ENCODE results near the gene KHDRBS1.

Gene KHDRBS1

DNA sequence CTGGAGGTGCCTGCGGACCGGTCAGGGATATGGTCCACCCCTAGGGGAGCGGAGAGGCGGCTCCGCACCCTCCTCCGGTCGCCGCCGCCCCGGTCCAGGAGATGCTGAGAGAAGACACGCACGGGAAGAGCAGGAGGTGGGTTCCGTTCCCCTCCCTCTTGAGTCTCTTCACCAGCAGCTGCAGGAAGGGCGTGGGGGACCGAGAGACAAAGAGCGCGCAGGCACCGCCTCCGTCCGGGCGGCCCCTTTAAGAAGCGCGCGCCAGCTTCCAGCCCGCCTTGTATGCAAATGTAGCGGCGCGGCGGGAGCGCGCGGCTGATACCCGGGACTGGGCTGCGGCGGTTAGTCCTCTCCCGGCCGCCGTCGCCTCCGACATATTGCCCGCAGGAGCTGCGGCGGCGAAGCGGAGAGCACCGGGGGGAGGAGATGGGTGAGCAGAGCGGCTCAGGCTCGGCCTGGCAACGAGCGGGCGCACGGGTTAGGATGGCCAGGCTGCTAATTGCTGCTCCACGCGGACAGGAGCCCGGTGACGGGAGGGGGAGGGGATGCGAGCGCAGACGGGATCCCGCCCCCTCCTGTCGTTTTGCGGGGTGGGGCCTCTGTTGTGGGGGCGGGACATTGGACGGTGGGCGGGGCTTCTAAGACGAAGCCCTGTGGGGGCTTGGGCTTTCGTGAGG lies 59.1 kb downstream of the KHDRBS1 start, which contains the start of gene TMEM39B (continued):
- no peak; the same call in 1 of the 2 replicates for TF ChIP-seq ZNF639 (tag by site-specific recombination; IDR thresholded peaks at IDR 0.05)
- no peak for TF ChIP-seq ZNF585B (tag by site-specific recombination; IDR thresholded peaks at IDR 0.05)
- no peak for TF ChIP-seq ZNF214 (tag by site-specific recombination; IDR thresholded peaks at IDR 0.05; ENCODE audit: borderline replicate concordance)
- no peak for TF ChIP-seq ZNF624 (tag by site-specific recombination; IDR thresholded peaks at IDR 0.05)
- TF ChIP-seq, protein P1, sequence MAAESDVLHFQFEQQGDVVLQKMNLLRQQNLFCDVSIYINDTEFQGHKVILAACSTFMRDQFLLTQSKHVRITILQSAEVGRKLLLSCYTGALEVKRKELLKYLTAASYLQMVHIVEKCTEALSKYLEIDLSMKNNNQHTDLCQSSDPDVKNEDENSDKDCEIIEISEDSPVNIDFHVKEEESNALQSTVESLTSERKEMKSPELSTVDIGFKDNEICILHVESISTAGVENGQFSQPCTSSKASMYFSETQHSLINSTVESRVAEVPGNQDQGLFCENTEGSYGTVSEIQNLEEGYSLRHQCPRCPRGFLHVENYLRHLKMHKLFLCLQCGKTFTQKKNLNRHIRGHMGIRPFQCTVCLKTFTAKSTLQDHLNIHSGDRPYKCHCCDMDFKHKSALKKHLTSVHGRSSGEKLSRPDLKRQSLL (tag by site-specific recombination; IDR thresholded peaks at IDR 0.05) = no peak
- 0 out of 2 replicates have a peak, but pooled peaks have one; percentile 60 for TF ChIP-seq YY2 (tag by site-specific recombination; IDR thresholded peaks at IDR 0.05)
- TF ChIP-seq ZNF704 (tag by site-specific recombination; IDR thresholded peaks at IDR 0.05) = no peak
- TF ChIP-seq, protein P2, sequence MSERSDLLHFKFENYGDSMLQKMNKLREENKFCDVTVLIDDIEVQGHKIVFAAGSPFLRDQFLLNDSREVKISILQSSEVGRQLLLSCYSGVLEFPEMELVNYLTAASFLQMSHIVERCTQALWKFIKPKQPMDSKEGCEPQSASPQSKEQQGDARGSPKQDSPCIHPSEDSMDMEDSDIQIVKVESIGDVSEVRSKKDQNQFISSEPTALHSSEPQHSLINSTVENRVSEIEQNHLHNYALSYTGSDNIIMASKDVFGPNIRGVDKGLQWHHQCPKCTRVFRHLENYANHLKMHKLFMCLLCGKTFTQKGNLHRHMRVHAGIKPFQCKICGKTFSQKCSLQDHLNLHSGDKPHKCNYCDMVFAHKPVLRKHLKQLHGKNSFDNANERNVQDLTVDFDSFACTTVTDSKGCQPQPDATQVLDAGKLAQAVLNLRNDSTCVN (tag by site-specific recombination; optimal IDR thresholded peaks at IDR 0.05) = peak; percentile 99
- TF ChIP-seq MYNN (tag by site-specific recombination; IDR thresholded peaks at IDR 0.05; ENCODE audit: borderline replicate concordance) = no peak
- TF ChIP-seq PRDM4 (tag by site-specific recombination; IDR thresholded peaks at IDR 0.05) = no peak
- no peak for TF ChIP-seq ZBTB7A (tag by site-specific recombination; IDR thresholded peaks at IDR 0.05; ENCODE audit: low read depth)
- TF ChIP-seq, protein P3, sequence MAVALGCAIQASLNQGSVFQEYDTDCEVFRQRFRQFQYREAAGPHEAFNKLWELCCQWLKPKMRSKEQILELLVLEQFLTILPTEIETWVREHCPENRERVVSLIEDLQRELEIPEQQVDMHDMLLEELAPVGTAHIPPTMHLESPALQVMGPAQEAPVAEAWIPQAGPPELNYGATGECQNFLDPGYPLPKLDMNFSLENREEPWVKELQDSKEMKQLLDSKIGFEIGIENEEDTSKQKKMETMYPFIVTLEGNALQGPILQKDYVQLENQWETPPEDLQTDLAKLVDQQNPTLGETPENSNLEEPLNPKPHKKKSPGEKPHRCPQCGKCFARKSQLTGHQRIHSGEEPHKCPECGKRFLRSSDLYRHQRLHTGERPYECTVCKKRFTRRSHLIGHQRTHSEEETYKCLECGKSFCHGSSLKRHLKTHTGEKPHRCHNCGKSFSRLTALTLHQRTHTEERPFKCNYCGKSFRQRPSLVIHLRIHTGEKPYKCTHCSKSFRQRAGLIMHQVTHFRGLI (tag by site-specific recombination; IDR thresholded peaks at IDR 0.05) = no peak
- TF ChIP-seq ZNF157 (tag by site-specific recombination; IDR thresholded peaks at IDR 0.05) = no peak
- TF ChIP-seq, protein P4, sequence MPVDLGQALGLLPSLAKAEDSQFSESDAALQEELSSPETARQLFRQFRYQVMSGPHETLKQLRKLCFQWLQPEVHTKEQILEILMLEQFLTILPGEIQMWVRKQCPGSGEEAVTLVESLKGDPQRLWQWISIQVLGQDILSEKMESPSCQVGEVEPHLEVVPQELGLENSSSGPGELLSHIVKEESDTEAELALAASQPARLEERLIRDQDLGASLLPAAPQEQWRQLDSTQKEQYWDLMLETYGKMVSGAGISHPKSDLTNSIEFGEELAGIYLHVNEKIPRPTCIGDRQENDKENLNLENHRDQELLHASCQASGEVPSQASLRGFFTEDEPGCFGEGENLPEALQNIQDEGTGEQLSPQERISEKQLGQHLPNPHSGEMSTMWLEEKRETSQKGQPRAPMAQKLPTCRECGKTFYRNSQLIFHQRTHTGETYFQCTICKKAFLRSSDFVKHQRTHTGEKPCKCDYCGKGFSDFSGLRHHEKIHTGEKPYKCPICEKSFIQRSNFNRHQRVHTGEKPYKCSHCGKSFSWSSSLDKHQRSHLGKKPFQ (tag by site-specific recombination; IDR thresholded peaks at IDR 0.05) = no peak
- TF ChIP-seq CTCF (tag by site-specific recombination; IDR thresholded peaks at IDR 0.05) = peak; percentile 10; the same call in 1 of the 2 replicates
- TF ChIP-seq ZNF132 (tag by site-specific recombination; IDR thresholded peaks at IDR 0.05; ENCODE audit: borderline replicate concordance) = no peak
- TF ChIP-seq ZNF366 (tag by site-specific recombination; conservative IDR thresholded peaks at IDR 0.05) = peak; percentile 83; the same call in 1 of the 2 replicates
- TF ChIP-seq ZNF202 (tag by site-specific recombination; IDR thresholded peaks at IDR 0.05; ENCODE audit: borderline replicate concordance) = no peak
- no peak for TF ChIP-seq RBAK (tag by site-specific recombination; IDR thresholded peaks at IDR 0.05)
- no peak for TF ChIP-seq ZNF426 (tag by site-specific recombination; IDR thresholded peaks at IDR 0.05)
- peak; percentile 88 for TF ChIP-seq ZNF335 (tag by site-specific recombination; conservative IDR thresholded peaks at IDR 0.05)
- TF ChIP-seq ZNF792 (tag by site-specific recombination; IDR thresholded peaks at IDR 0.05) = no peak
- no peak for TF ChIP-seq ZNF791 (tag by site-specific recombination; IDR thresholded peaks at IDR 0.05)
- TF ChIP-seq OSR2 (tag by site-specific recombination; IDR thresholded peaks at IDR 0.05) = no peak; the same call in 1 of the 2 replicates
- no peak for TF ChIP-seq MEIS1 (CRISPR knock-in tag; IDR thresholded peaks at IDR 0.05; ENCODE audit: borderline replicate concordance)
- TF ChIP-seq ZNF76 (tag by site-specific recombination; IDR thresholded peaks at IDR 0.05; ENCODE audit: borderline replicate concordance, low read depth) = peak; percentile 46; the same call in 1 of the 2 replicates
- no peak for TF ChIP-seq ZNF777 (tag by site-specific recombination; IDR thresholded peaks at IDR 0.05; ENCODE audit: borderline replicate concordance)
